GM12875 (cell line): ENCODE measurements around the gene YARS1.
A peak's percentile ranks its signal among the peaks of the same experiment; 100 is the strongest.

Source experiments
- H3K4me3 ChIP-seq: one replicate; pipeline ENCODE4 v1.5.1; 2011; ENCODE audit warnings: low read depth, low read length, control low read depth
- CTCF ChIP-seq: IDR thresholded peaks from 2 replicates; pipeline ENCODE4 v1.5.1; 2011; ENCODE audit warnings: low read depth, mild to moderate bottlenecking, control low read depth, inconsistent platforms, low read length, moderate library complexity, borderline replicate concordance; ENCODE audit not compliant: insufficient read depth

Gene YARS1

DNA sequence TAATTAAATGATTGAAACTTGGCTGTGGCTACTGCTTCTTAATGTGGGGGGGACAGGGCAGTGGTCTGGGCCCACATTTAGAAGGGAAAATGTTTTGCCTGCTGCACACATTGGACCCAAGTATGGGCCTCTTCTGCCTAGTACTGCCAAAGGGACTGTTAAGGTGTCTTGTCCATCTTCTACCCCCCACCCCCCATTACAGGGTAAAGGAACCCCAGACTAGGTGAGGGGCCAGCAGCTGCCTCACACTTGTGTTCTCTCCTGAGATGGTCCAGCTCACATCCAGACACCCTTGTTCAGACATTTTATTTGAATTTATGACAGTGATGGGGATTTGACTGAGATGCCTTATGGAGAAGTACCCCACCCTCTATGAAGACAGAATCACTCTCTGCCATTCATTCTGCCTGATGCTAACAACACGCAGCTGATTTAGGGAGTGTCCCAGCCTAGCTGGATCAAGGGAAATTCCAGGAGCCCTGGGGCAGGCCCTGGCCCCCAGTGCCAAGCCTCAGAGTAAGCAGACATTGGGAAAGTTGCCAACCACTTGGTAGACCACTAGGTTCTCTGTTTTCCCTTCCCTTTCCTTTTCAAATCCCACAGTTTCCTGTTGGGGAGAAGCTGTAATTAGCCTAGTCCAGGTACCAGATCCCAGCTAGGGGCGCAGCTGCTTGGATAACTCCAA is 42.1 kb downstream of the YARS1 start:
- no peak for TF ChIP-seq CTCF
- H3K4me3 ChIP-seq = no peak overlapping the region

DNA sequence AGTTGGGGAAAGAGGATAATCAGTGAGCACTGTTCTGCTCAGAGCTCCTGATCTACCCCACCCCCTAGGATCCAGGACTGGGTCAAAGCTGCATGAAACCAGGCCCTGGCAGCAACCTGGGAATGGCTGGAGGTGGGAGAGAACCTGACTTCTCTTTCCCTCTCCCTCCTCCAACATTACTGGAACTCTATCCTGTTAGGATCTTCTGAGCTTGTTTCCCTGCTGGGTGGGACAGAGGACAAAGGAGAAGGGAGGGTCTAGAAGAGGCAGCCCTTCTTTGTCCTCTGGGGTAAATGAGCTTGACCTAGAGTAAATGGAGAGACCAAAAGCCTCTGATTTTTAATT is 42.7 kb downstream of the YARS1 start:
- no peak for TF ChIP-seq CTCF
- no peak overlapping the region for H3K4me3 ChIP-seq

- no peak for TF ChIP-seq CTCF
- no peak overlapping the region for H3K4me3 ChIP-seq
Observed at GRCh38 chr1:32773764-32774463, 43.2 kb downstream of the YARS1 start.

DNA sequence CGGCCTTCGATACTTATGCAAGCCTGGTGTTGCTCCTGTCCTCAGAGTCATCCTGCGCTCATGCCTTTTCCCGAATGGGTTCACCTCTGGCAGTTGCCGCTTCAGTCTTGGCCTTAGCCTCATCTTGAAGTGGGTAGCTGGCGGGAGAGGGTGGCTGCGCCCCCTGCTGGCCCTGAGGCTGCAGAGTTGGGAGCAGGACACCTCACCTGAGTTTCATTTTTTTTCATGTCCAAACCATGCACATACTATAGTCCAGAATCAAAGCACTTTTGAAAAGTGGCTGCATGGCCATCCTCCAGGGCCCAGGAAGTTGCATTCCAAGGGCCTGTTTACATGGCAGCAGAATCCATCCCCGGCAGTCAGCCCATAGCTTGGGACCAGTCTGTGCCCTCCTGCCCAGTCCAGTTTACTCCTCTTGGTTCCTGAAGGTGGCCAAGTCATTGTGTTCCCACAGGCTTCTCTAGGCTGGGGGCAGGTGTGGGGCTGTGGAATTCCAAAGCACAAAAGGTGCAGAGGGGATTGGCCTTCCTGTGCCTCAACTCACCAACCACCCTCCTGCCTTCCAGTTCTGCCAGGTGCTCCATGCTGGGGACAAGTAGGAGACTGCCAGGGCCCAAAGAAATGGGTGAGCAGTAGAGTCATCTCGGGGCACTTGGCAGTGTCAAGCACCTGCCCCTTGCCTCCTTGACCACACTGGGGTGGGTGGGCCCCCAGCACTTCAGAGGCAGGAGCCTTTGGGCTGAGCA is 44.0 kb downstream of the YARS1 start:
- peak; percentile 94 for TF ChIP-seq CTCF
- no peak overlapping the region for H3K4me3 ChIP-seq

- no peak overlapping the region for H3K4me3 ChIP-seq
- TF ChIP-seq CTCF = no peak
Observed at GRCh38 chr1:32772281-32773017, 44.7 kb downstream of the YARS1 start.

DNA sequence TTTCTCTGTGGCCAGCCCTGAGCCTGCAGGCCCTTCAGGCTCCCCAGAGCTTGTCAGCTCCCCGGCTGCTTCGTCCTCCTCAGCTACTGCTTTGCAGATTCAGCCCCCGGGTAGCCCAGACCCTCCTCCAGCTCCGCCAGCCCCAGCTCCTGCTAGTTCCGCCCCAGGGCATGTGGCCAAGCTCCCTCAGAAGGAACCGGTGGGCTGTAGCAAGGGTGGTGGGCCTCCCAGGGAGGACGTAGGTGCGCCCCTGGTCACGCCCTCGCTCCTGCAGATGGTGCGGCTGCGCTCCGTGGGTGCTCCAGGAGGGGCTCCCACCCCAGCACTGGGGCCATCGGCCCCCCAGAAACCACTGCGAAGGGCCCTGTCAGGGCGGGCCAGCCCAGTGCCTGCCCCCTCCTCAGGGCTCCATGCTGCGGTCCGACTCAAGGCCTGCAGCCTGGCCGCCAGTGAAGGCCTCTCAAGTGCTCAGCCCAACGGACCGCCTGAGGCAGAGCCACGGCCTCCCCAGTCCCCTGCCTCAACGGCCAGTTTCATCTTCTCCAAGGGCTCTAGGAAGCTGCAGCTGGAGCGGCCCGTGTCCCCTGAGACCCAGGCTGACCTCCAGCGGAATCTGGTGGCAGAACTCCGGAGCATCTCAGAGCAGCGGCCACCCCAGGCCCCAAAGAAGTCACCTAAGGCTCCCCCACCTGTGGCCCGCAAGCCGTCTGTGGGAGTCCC is 45.4 kb downstream of the YARS1 start:
- no peak for TF ChIP-seq CTCF
- H3K4me3 ChIP-seq = no peak overlapping the region
